H1 (cell line): ENCODE data around the gene RNASE13. TPM values are rescaled to one million over a fixed set of nuclear protein-coding genes. Genes with fewer than 3 reads are reported as not detected.

Experiments
- CTCF ChIA-PET: fragments of 300-600 bp; sonication (Branson Sonifier 250); formaldehyde crosslinking; loops from one replicate; lab custom pipeline; 2021; ENCODE audit not compliant: partially characterized antibody; lab: Charles Lee
- POLR2A ChIA-PET: fragments of 300-600 bp; sonication (Branson Sonifier 250); formaldehyde crosslinking; loops from one replicate; lab custom pipeline; 2021; ENCODE audit warnings: inconsistent platforms; ENCODE audit not compliant: partially characterized antibody; lab: Charles Lee
- DNase-seq, 2 experiments: peaks; one replicate each; pipeline versions ENCODE4 v3.0.0 to v3.0.0-alpha.2; 2010 to 2022; ENCODE audit warnings: low spot score in 2 of 2, low read depth in 1 of 2, mixed read lengths in 1 of 2
- FAIRE-seq: peaks from 2 replicates; lab custom pipeline; 2011; peaks lifted over from hg19 to GRCh38; lab: Jason Lieb, UNC
- H2AFZ ChIP-seq: 2 replicates; pipeline ENCODE4 v1.8.1; 2012; ENCODE audit warnings: low read length, inconsistent platforms
- H2AK5ac ChIP-seq: 2 replicates; pipeline ENCODE4 v1.6.1; 2013; ENCODE audit warnings: low read depth, low read length
- H2BK120ac ChIP-seq: replicated peaks from 2 replicates; pipeline ENCODE3; 2013; ENCODE audit warnings: low read depth, low read length, inconsistent platforms
- H2BK12ac ChIP-seq: 2 replicates; pipeline ENCODE4 v1.6.1; 2013; ENCODE audit warnings: low read depth, low read length
- H2BK15ac ChIP-seq: 2 replicates; pipeline ENCODE4 v1.6.1; 2013; ENCODE audit warnings: low read length
- H2BK20ac ChIP-seq: 2 replicates; pipeline ENCODE4 v1.6.1; 2013; ENCODE audit warnings: low read length
- H2BK5ac ChIP-seq: 2 replicates; pipeline ENCODE4 v1.6.1; 2013; ENCODE audit warnings: low read depth, low read length
- H3K14ac ChIP-seq: 2 replicates; pipeline ENCODE4 v1.6.1; 2013; ENCODE audit warnings: inconsistent platforms; ENCODE audit not compliant: insufficient read length
- H3K18ac ChIP-seq: 2 replicates; pipeline ENCODE4 v1.6.1; 2013; ENCODE audit warnings: low read length; ENCODE audit errors: extremely low read depth
- H3K23ac ChIP-seq: 2 replicates; pipeline ENCODE4 v1.6.1; 2013; ENCODE audit warnings: inconsistent platforms; ENCODE audit not compliant: insufficient read length
- H3K23me2 ChIP-seq: 2 replicates; pipeline ENCODE4 v1.6.1; 2013; ENCODE audit warnings: low read depth, low read length
- H3K27ac ChIP-seq: 2 replicates; pipeline ENCODE4 v1.6.1; 2011; ENCODE audit warnings: low read depth, low read length, inconsistent platforms
- H3K27me3 ChIP-seq, 4 experiments: replicated peaks in 1 of 4; 1 replicate in 1 of 4; 2 replicates in 3 of 4; pipeline versions ENCODE4 v1.6.1 to v1.8.1; 2011 to 2013; ENCODE audit warnings: low read length in 3 of 4, mild to moderate bottlenecking in 3 of 4, inconsistent platforms in 2 of 4, mixed read lengths in 2 of 4, moderate library complexity in 1 of 4; ENCODE audit not compliant: control insufficient read depth in 3 of 4, insufficient read depth in 3 of 4; ENCODE audit errors: extremely low read depth in 1 of 4
- H3K36me3 ChIP-seq, 4 experiments: 2 replicates each; pipeline versions ENCODE4 v1.6.1 to v1.8.1; 2011 to 2013; ENCODE audit warnings: mild to moderate bottlenecking in 4 of 4, low read length in 3 of 4, moderate library complexity in 2 of 4, control low read depth in 1 of 4, inconsistent platforms in 1 of 4; ENCODE audit not compliant: insufficient read depth in 4 of 4, control insufficient read depth in 2 of 4
- H3K4ac ChIP-seq: replicated peaks from 2 replicates; pipeline ENCODE3; 2013; ENCODE audit warnings: low read length, low read depth, mixed read lengths, inconsistent platforms; ENCODE audit not compliant: insufficient read length
- H3K4me1 ChIP-seq, 4 experiments: replicated peaks in 1 of 4; 1 replicate in 1 of 4; 2 replicates in 3 of 4; pipeline versions ENCODE4 v1.6.1 to v1.8.1; 2011 to 2013; ENCODE audit warnings: low read length in 3 of 4, inconsistent platforms in 2 of 4, mixed read lengths in 1 of 4; ENCODE audit not compliant: insufficient read depth in 4 of 4, control insufficient read depth in 3 of 4
- H3K4me2 ChIP-seq, 2 experiments: 2 replicates each; pipeline versions ENCODE4 v1.6.1 to v1.8.1; 2011 to 2013; ENCODE audit warnings: low read depth in 2 of 2, low read length in 2 of 2, control low read depth in 1 of 2, inconsistent platforms in 1 of 2, mild to moderate bottlenecking in 1 of 2; ENCODE audit not compliant: insufficient read depth in 1 of 2
- H3K4me3 ChIP-seq, 4 experiments: fragments of 200-600, 300-600 bp in 1 of 4; sonication (generic), shearing (Covaris generic), sonication (Bioruptor Twin) in 1 of 4; 2 replicates each; pipeline versions ENCODE4 v1.5.1 to v1.8.1; 2011 to 2016; ENCODE audit warnings: low read length in 4 of 4, low read depth in 3 of 4, control low read depth in 2 of 4, inconsistent platforms in 2 of 4, mild to moderate bottlenecking in 2 of 4, mixed read lengths in 1 of 4, moderate library complexity in 1 of 4; ENCODE audit not compliant: insufficient read depth in 2 of 4; ENCODE audit errors: extremely low read depth in 1 of 4
- H3K56ac ChIP-seq: replicated peaks from 2 replicates; pipeline ENCODE3; 2013; ENCODE audit warnings: low read depth, mild to moderate bottlenecking, mixed read lengths, low read length, inconsistent platforms; ENCODE audit not compliant: insufficient read length
- H3K79me1 ChIP-seq: 2 replicates; pipeline ENCODE4 v1.6.1; 2013; ENCODE audit warnings: low read depth, low read length, control low read depth
- H3K79me2 ChIP-seq, 2 experiments: 2 replicates each; pipeline versions ENCODE4 v1.6.1 to v1.8.1; 2012 to 2013; ENCODE audit warnings: low read length in 2 of 2, mild to moderate bottlenecking in 2 of 2, inconsistent platforms in 1 of 2; ENCODE audit not compliant: insufficient read depth in 2 of 2, control insufficient read depth in 1 of 2
- H3K9ac ChIP-seq, 4 experiments: replicated peaks in 1 of 4; 1 replicate in 1 of 4; 2 replicates in 3 of 4; pipeline versions ENCODE4 v1.6.1 to v1.8.1; 2011 to 2013; ENCODE audit warnings: low read depth in 3 of 4, low read length in 3 of 4, control low read depth in 2 of 4, mild to moderate bottlenecking in 2 of 4, moderate library complexity in 2 of 4, inconsistent platforms in 1 of 4; ENCODE audit errors: extremely low read depth in 1 of 4
- H3K9me3 ChIP-seq, 2 experiments: 2 replicates each; pipeline versions ENCODE4 v1.6.1 to v1.8.1; 2012 to 2013; ENCODE audit warnings: mild to moderate bottlenecking in 2 of 2, moderate library complexity in 2 of 2, control low read depth in 1 of 2, inconsistent platforms in 1 of 2, low read depth in 1 of 2, low read length in 1 of 2, mixed read lengths in 1 of 2; ENCODE audit not compliant: insufficient read depth in 2 of 2
- H4K20me1 ChIP-seq, 2 experiments: replicated peaks in 1 of 2; 2 replicates each; pipeline versions ENCODE3 to v1.8.1; 2011 to 2013; ENCODE audit warnings: inconsistent platforms in 2 of 2, low read length in 2 of 2, mild to moderate bottlenecking in 1 of 2; ENCODE audit not compliant: insufficient read depth in 2 of 2, control insufficient read depth in 1 of 2
- H4K5ac ChIP-seq: 2 replicates; pipeline ENCODE4 v1.6.1; 2013; ENCODE audit warnings: low read length, low read depth, mixed read lengths, inconsistent platforms; ENCODE audit not compliant: insufficient read length
- H4K8ac ChIP-seq: 2 replicates; pipeline ENCODE4 v1.8.0; 2013; ENCODE audit warnings: mild to moderate bottlenecking, moderate library complexity, low read length, inconsistent platforms; ENCODE audit not compliant: insufficient read depth; ENCODE audit errors: extremely low read depth
- H4K91ac ChIP-seq: replicated peaks from 2 replicates; pipeline ENCODE3; 2013; ENCODE audit warnings: low read length, mixed read lengths, inconsistent platforms; ENCODE audit not compliant: insufficient read length
- CEBPB ChIP-seq: IDR thresholded peaks from 2 replicates; pipeline ENCODE4 v1.6.1; 2012; ENCODE audit warnings: low read depth, low read length
- EP300 ChIP-seq, 2 experiments: IDR thresholded peaks; 1 replicate in 1 of 2; 2 replicates in 1 of 2; pipeline ENCODE4 v1.6.1; 2011 to 2012; ENCODE audit warnings: low read depth in 2 of 2, low read length in 2 of 2, mild to moderate bottlenecking in 2 of 2, borderline replicate concordance in 1 of 2, inconsistent platforms in 1 of 2, moderate library complexity in 1 of 2
- GTF2F1 ChIP-seq: IDR thresholded peaks from 2 replicates; pipeline ENCODE4 v1.6.1; 2012; ENCODE audit warnings: low read depth, low read length, improper control_type of control experiment, borderline replicate concordance
- HDAC6 ChIP-seq: IDR thresholded peaks from one replicate; pipeline ENCODE4 v1.7.1; 2012; ENCODE audit warnings: low read depth, mild to moderate bottlenecking, inconsistent platforms, low read length, moderate library complexity
- KDM5A ChIP-seq: fragments of 200-600 bp; IDR thresholded peaks from 2 replicates; pipeline ENCODE4 v1.7.1; 2012; ENCODE audit warnings: mild to moderate bottlenecking, low read length, inconsistent platforms, mixed read lengths
- MAFK ChIP-seq: IDR thresholded peaks from 2 replicates; pipeline ENCODE4 v1.6.1; 2012; ENCODE audit warnings: low read depth, mild to moderate bottlenecking, improper control_type of control experiment, low read length
- NANOG ChIP-seq: IDR thresholded peaks from 2 replicates; pipeline ENCODE4 v1.6.1; 2011; ENCODE audit warnings: low read length, low read depth, mild to moderate bottlenecking, inconsistent platforms; ENCODE audit not compliant: insufficient read depth, poor library complexity, severe bottlenecking
- RFX5 ChIP-seq: IDR thresholded peaks from 2 replicates; pipeline ENCODE4 v1.6.1; 2011; ENCODE audit warnings: low read depth, low read length, improper control_type of control experiment, borderline replicate concordance
- RNF2 ChIP-seq: fragments of 200-900, 300-1000 bp; sonication (generic); IDR thresholded peaks from 2 replicates; pipeline ENCODE4 v1.7.1; 2016; ENCODE audit warnings: borderline replicate concordance, low read depth, mild to moderate bottlenecking, antibody characterized with exemption, low read length; ENCODE audit not compliant: poor library complexity, severe bottlenecking; ENCODE audit errors: missing control alignments
- RXRA ChIP-seq: IDR thresholded peaks from 2 replicates; pipeline ENCODE4 v1.6.1; 2011; ENCODE audit warnings: low read depth, mild to moderate bottlenecking, low read length, moderate library complexity; ENCODE audit not compliant: insufficient read depth
- SAP30 ChIP-seq: fragments of 300-600 bp; sonication (generic); IDR thresholded peaks from 2 replicates; pipeline ENCODE4 v1.7.1; 2012; ENCODE audit warnings: low read length, moderate library complexity, mild to moderate bottlenecking, inconsistent platforms; ENCODE audit not compliant: insufficient read depth, insufficient replicate concordance
- SP4 ChIP-seq: IDR thresholded peaks from 2 replicates; pipeline ENCODE4 v1.6.1; 2012; ENCODE audit warnings: low read length, inconsistent platforms
- TAF1 ChIP-seq: IDR thresholded peaks from 2 replicates; pipeline ENCODE4 v1.6.1; 2011; ENCODE audit warnings: mild to moderate bottlenecking, low read depth, low read length
- WGBS, 2 experiments: shearing (Covaris generic) in 1 of 2; methylation state at CpG; one replicate each; pipeline versions ENCODE4 v1.1.6 to v1.1.7; 2013 to 2015; ENCODE audit warnings: low lambda C conversion rate in 2 of 2, mixed read lengths in 2 of 2, inconsistent platforms in 1 of 2, low coverage in 1 of 2, missing lambda C conversion rate in 1 of 2; ENCODE audit not compliant: insufficient replicate concordance in 2 of 2, insufficient coverage in 1 of 2, insufficient read length in 1 of 2; ENCODE audit errors: extremely low coverage in 1 of 2, missing lambda C conversion rate in 1 of 2; 5-methylcytosine and 5-hydroxymethylcytosine counted together
- polyA plus RNA-seq, 7 experiments: library from polyadenylated mRNA; depleted of rRNA in 3 of 7; stranded (reverse) in 5 of 7; unstranded in 2 of 7; fragments of >200 nt in 5 of 7; fragments of 200-250 nt in 2 of 7; gene quantifications; 1 replicate in 5 of 7; 2 replicates in 1 of 7; 4 replicates in 1 of 7; pipeline versions ENCODE4 v1.2.1 to v1.2.3, GENCODE V29; 2011 to 2013; ENCODE audit warnings: missing spikeins in 2 of 7, mixed read lengths in 2 of 7
- total RNA-seq: library from RNA; stranded (reverse); fragmentation: NEBNext Ultra II Directional; extraction: Animal tissue kit (Norgen Biotek cat#: 25700); gene quantifications from 2 replicates; pipeline ENCODE4 v1.2.1, GENCODE V29; 2021

RNASE13 gene
- total and polyA plus RNA-seq, 2 of the 8 experiments (the other 6 are each of a cell fraction or from before 2014, with no cell fraction given), result not detected

- Histone ChIP-seq H3K23ac (no peak overlapping the region), H3K79me1 (peaks cover 2% of the 10 kb centered on the region), H3K56ac (no peak overlapping the region), H3K27ac (no peak overlapping the region), H3K4ac (no peak overlapping the region), H2BK5ac (no peak overlapping the region), H4K5ac (no peak overlapping the region), H3K9ac (no peak overlapping the region), H2BK120ac (no peak overlapping the region), H3K23me2 (peaks cover 2% of the 10 kb centered on the region; the same call in 1 of the 2 replicates), H3K4me1 (peaks cover 0 to 1% (median 0%) of the 10 kb centered on the region in 4 experiments; a peak in 1 of 7 replicates), H3K4me2 (no peak overlapping the region), H2AFZ (no peak overlapping the region), H2AK5ac (no peak overlapping the region), H4K20me1 (peaks cover 2 to 9% of the 10 kb centered on the region in 2 experiments), H3K18ac (no peak overlapping the region), H2BK15ac (no peak overlapping the region), H4K91ac (no peak overlapping the region), H3K9me3 (no peaks in the 10 kb centered on the region), H3K4me3 (no peak overlapping the region), H3K27me3 (no peaks in the 10 kb centered on the region), H4K8ac (no peak overlapping the region), H3K36me3 (peaks cover 46 to 88% (median 69%) of the 10 kb centered on the region in 4 experiments), H2BK12ac (no peak overlapping the region), H2BK20ac (no peak overlapping the region), H3K14ac (no peak overlapping the region), H3K79me2 (peaks cover 0 to 6% of the 10 kb centered on the region in 2 experiments; a peak in 2 of 4 replicates)
- FAIRE-seq (no peak), DNase-seq (no peak)
- POLR2A ChIA-PET, result interaction anchor here (2.8 to 12.4 kb wide), 2 partner anchors 7 to 15 kb away, joined by 11 to 245 read pairs; no protein-coding TSS in a partner anchor
- CTCF ChIA-PET, result interaction anchor here (1.0 to 8.6 kb wide), 5 partner anchors 10 to 37 kb away, joined by 6 to 72 read pairs (median 25); no protein-coding TSS in a partner anchor
- 84% methylated on average over 2 of the region's 2 CpGs; no CpG with 5 or more reads in 1 of the 2 experiments for WGBS, 2 experiments
- TF ChIP-seq KDM5A, result no peak
- no peak for TF ChIP-seq TAF1
- TF ChIP-seq SAP30, result no peak
- no peak for TF ChIP-seq CEBPB
- TF ChIP-seq SP4, result no peak
- no peak for TF ChIP-seq RFX5
- no peak for TF ChIP-seq MAFK
- no peak for TF ChIP-seq RNF2
- TF ChIP-seq GTF2F1, result no peak
- TF ChIP-seq EP300 (IDR thresholded peaks at IDR 0.05; ENCODE audit: borderline replicate concordance in 1 of 2, low read depth in 2 of 2, low read length in 2 of 2), result no peak
- no peak for TF ChIP-seq NANOG
- no peak for TF ChIP-seq RXRA
- TF ChIP-seq HDAC6, result no peak
These were observed 43.1 kb upstream of the RNASE13 start for GRCh38 chr14:21077672-21078071.
